ENCODE results near the gene NDUFAF5.

Gene NDUFAF5

DNA sequence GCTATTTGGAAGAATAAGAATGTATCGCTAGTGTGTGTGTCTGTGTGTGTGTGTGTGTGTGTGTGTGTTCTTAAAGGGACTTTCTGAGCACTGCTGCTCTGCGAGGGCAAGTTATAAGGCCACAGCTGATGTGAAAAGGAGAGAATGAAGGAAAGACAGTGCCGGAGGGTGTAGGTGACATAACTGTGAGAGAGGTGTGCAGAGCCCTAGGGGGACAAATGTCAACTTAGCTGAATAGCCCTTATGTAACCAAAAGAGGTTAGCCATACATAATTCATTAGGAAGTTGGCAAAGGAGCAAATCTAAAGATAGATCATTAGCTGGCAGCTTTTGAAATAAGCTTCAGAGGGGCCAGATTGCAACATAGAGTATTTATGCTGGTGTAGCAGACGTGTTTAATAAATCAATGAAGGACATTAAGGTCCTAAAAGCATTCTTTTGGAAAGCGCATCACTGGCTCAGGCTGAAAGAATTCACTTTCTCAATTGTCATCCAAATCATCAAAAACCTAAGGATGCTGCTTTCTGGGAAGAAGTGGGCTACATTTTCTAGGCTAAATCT lies 81.0 kb downstream of the NDUFAF5 start:
- no peak overlapping the region for H3K4me3 ChIP-seq (ENCODE audit: low read depth, low read length)
- TF ChIP-seq, protein P1, sequence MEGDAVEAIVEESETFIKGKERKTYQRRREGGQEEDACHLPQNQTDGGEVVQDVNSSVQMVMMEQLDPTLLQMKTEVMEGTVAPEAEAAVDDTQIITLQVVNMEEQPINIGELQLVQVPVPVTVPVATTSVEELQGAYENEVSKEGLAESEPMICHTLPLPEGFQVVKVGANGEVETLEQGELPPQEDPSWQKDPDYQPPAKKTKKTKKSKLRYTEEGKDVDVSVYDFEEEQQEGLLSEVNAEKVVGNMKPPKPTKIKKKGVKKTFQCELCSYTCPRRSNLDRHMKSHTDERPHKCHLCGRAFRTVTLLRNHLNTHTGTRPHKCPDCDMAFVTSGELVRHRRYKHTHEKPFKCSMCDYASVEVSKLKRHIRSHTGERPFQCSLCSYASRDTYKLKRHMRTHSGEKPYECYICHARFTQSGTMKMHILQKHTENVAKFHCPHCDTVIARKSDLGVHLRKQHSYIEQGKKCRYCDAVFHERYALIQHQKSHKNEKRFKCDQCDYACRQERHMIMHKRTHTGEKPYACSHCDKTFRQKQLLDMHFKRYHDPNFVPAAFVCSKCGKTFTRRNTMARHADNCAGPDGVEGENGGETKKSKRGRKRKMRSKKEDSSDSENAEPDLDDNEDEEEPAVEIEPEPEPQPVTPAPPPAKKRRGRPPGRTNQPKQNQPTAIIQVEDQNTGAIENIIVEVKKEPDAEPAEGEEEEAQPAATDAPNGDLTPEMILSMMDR (IDR thresholded peaks at IDR 0.05; ENCODE audit: borderline replicate concordance, insufficient read depth, low read depth, low read length): no peak

DNA sequence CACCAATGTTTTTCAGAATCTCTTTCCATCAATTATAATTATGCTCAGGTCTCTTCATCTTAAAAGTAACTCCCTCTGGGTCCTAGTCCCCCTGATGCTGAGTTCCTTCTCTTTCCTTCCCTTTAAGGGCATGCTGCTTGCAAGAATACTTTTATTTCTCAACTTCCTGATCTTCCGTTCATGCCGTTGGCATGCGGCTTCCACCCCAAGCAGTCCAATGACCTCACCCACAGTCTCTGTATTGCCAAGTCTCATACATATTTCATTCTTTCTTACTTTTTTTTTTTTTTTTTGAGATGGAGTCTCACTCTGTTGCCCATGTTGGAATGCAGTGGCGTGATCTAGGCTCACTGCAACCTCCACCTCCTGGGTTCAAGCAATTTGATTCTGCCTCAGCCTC lies 83.5 kb downstream of the NDUFAF5 start:
- H3K4me3 ChIP-seq (ENCODE audit: low read depth, low read length): no peak overlapping the region
- TF ChIP-seq, protein P1 (IDR thresholded peaks at IDR 0.05; ENCODE audit: borderline replicate concordance, insufficient read depth, low read depth, low read length): no peak

DNA sequence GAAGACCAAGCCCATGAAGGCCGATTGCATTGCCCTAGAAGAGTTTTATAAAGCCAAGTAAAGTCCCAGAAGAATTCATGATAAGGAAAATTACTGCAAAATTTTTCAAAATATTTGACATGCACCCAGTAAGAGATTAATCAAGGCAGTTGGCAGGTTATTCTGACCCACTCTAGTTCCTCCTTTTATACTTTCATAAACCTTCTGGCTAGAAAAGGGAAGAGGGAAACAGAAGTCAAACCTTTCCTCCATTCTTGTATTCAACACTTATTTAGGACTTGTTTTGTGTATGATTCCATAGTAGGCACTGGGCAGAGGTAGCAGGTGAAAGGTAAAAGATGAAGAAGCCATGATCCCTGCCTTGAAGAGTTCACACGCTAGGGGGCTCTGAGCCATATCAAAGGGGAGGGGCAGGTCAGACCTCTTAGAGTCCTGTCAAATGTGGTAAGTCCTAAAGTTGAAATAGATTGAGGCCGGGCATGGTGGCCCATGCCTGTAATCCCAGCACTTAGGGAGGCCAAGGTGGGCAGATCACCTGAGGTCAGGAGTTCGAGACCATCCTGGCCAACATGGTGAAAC lies 85.4 kb downstream of the NDUFAF5 start:
- no peak overlapping the region for H3K4me3 ChIP-seq (ENCODE audit: low read depth, low read length)
- TF ChIP-seq, protein P1 (IDR thresholded peaks at IDR 0.05; ENCODE audit: borderline replicate concordance, insufficient read depth, low read depth, low read length): no peak
